DOHH2 (cell line): Measurements from ENCODE around the gene CTCF.

ENCODE experiments used
- H3F3A ChIP-seq: fragments of 200-600 bp; sonication (generic), shearing (Covaris generic); 2 replicates; pipeline ENCODE4 v1.6.0; 2016; ENCODE audit warnings: antibody characterized with exemption, mild to moderate bottlenecking; ENCODE audit not compliant: control insufficient read depth, insufficient read depth
- H3K27ac ChIP-seq: fragments of 200-600 bp; sonication (generic); 2 replicates; pipeline ENCODE4 v1.5.1; 2014; ENCODE audit warnings: low read depth, mild to moderate bottlenecking, low read length, moderate library complexity
- H3K27me3 ChIP-seq: fragments of 200-600 bp; sonication (generic); 2 replicates; pipeline ENCODE4 v1.6.1; 2014; ENCODE audit warnings: mild to moderate bottlenecking, low read length, mixed read lengths; ENCODE audit not compliant: control insufficient read depth
- H3K36me3 ChIP-seq: fragments of 200-600 bp; sonication (generic); 2 replicates; pipeline ENCODE4 v1.6.1; 2014; ENCODE audit warnings: mild to moderate bottlenecking, low read length, moderate library complexity, mixed read lengths; ENCODE audit not compliant: control insufficient read depth
- H3K4me1 ChIP-seq: fragments of 200-600 bp; sonication (generic); 2 replicates; pipeline ENCODE4 v1.6.1; 2014; ENCODE audit warnings: mild to moderate bottlenecking, low read length, mixed read lengths; ENCODE audit not compliant: control insufficient read depth
- H3K4me2 ChIP-seq: fragments of 200-600 bp; sonication (generic); 2 replicates; pipeline ENCODE4 v1.6.0; 2014; ENCODE audit warnings: mild to moderate bottlenecking, low read length, moderate library complexity
- H3K4me3 ChIP-seq: fragments of 200-600 bp; sonication (generic); 2 replicates; pipeline ENCODE4 v1.5.1; 2014; ENCODE audit warnings: mild to moderate bottlenecking, low read length, mixed read lengths
- H3K79me2 ChIP-seq: fragments of 200-600 bp; sonication (generic); 2 replicates; pipeline ENCODE4 v1.6.1; 2014; ENCODE audit warnings: mild to moderate bottlenecking, low read length, mixed read lengths; ENCODE audit not compliant: control insufficient read depth
- H3K9me2 ChIP-seq: fragments of 200-600 bp; sonication (generic); replicated peaks from 2 replicates; pipeline ENCODE4 v1.6.1; 2014; ENCODE audit warnings: mild to moderate bottlenecking, low read length, mixed read lengths; ENCODE audit not compliant: control insufficient read depth
- H3K9me3 ChIP-seq: fragments of 200-600 bp; sonication (generic); 2 replicates; pipeline ENCODE4 v1.6.1; 2014; ENCODE audit warnings: antibody characterized with exemption, low read length, mixed read lengths; ENCODE audit not compliant: control insufficient read depth, insufficient read depth
- H4K20me1 ChIP-seq: fragments of 200-600 bp; sonication (generic); 2 replicates; pipeline ENCODE4 v1.6.0; 2014; ENCODE audit warnings: low read depth, mild to moderate bottlenecking, antibody characterized with exemption, low read length, moderate library complexity; ENCODE audit not compliant: control insufficient read depth, insufficient read depth
- CTCF ChIP-seq: fragments of 200-600 bp; sonication (generic); IDR thresholded peaks from one replicate; pipeline ENCODE4 v1.5.1; 2014; ENCODE audit warnings: antibody characterized with exemption, mild to moderate bottlenecking, low read depth, low read length; ENCODE audit not compliant: poor library complexity, severe bottlenecking
- EZH2phosphoT487 ChIP-seq: fragments of 200-600 bp; sonication (generic); IDR thresholded peaks from 2 replicates; pipeline ENCODE4 v1.6.1; 2017; ENCODE audit warnings: borderline replicate concordance, mild to moderate bottlenecking, antibody characterized with exemption, low read length, moderate library complexity, mixed read lengths

CTCF gene

GRCh38 chr16:67676516-67676915, 114.2 kb downstream of the CTCF start:
- Histone ChIP-seq H3K27ac (no peak overlapping the region), H3F3A (no peaks in the 10 kb centered on the region), H3K79me2 (no peaks in the 10 kb centered on the region), H3K9me3 (no peaks in the 10 kb centered on the region), H3K4me2 (no peak overlapping the region), H3K4me1 (peaks cover 6% of the 10 kb centered on the region), H3K27me3 (no peaks in the 10 kb centered on the region), H3K36me3 (no peaks in the 10 kb centered on the region), H4K20me1 (no peaks in the 10 kb centered on the region), H3K9me2 (no peaks in the 10 kb centered on the region), H3K4me3 (no peak overlapping the region)
- no peak for TF ChIP-seq CTCF
- no peak for TF ChIP-seq EZH2phosphoT487

DNA sequence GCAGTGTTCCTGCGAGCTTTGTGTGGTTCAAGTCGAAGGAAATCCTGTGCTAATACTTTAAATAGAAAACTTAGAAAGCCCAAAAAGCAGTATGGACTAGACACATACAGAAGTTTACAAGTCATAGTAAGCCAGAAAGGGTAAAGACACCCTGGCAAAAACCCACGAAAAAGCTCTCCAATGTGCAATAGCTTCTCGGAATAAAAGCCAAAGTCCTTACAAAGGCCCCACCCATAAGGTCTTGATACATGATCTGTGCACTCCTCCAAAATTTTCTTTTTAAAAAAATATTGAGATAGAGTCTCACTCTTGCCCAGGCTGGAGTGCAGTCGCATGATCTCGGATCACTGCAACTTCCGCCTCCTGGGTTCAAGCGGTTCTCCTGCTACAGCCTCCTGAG, 114.6 kb downstream of the CTCF start:
- Histone ChIP-seq H3K27me3 (no peaks in the 10 kb centered on the region), H3K79me2 (no peaks in the 10 kb centered on the region), H3F3A (no peaks in the 10 kb centered on the region), H4K20me1 (no peaks in the 10 kb centered on the region), H3K4me3 (no peak overlapping the region), H3K4me2 (no peak overlapping the region), H3K9me3 (no peaks in the 10 kb centered on the region), H3K9me2 (no peaks in the 10 kb centered on the region), H3K36me3 (no peaks in the 10 kb centered on the region), H3K27ac (no peak overlapping the region), H3K4me1 (peaks cover 6% of the 10 kb centered on the region)
- no peak for TF ChIP-seq EZH2phosphoT487
- no peak for TF ChIP-seq CTCF

DNA sequence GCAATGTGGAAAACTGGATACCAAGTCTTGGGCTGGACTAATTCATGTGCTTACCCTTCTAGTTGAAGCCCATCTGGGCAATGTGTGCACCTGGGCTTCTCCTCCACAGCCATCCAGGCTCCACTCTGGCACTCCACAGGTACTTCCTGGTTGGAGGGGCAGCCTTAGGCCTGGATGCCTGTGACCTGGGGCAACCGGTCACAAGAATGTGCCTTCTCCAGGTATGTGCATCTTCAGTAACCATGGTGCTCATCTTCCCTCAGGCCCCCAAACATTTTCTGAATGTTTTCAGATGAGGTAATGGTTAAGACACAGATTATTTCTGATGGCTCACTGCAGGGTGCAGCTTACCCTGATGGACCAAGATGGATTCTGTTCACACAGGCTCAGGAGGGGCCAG, 115.4 kb downstream of the CTCF start:
- no peak overlapping the region for H3K4me2 ChIP-seq
- H3K9me3 ChIP-seq, result no peaks in the 10 kb centered on the region
- H3F3A ChIP-seq, result no peaks in the 10 kb centered on the region
- no peaks in the 10 kb centered on the region for H4K20me1 ChIP-seq
- peaks cover 6% of the 10 kb centered on the region for H3K4me1 ChIP-seq
- no peaks in the 10 kb centered on the region for H3K36me3 ChIP-seq
- no peak overlapping the region for H3K27ac ChIP-seq
- H3K9me2 ChIP-seq, result no peaks in the 10 kb centered on the region
- H3K79me2 ChIP-seq, result no peaks in the 10 kb centered on the region
- TF ChIP-seq EZH2phosphoT487, result no peak
- TF ChIP-seq CTCF, result no peak
- no peak overlapping the region for H3K4me3 ChIP-seq
- no peaks in the 10 kb centered on the region for H3K27me3 ChIP-seq
